Tibial artery (tissue), 4 donors: ENCODE results near the gene TP53.
A peak's percentile ranks its signal among the peaks of the same experiment; 100 is the strongest.
"Not testable (repeated sequence)": the region's sequence is repeated elsewhere in the genome, so short reads cannot be mapped to it uniquely, and the experiment has no call there.

Experiments
- DNase-seq, 2 donors: peaks; one replicate each; pipeline ENCODE4 v3.0.0-alpha.2; 2019
- H3K27ac ChIP-seq, 2 donors: fragments of 200-600 bp; sonication (generic) in 1 of 2; 1 replicate in 1 of 2; 2 replicates in 1 of 2; pipeline ENCODE4 v1.5.1; 2018 to 2019; ENCODE audit warnings: mild to moderate bottlenecking in 1 of 2
- H3K27me3 ChIP-seq, 2 donors: fragments of 200-600 bp; sonication (generic) in 1 of 2; one replicate each; pipeline versions ENCODE4 v1.5.1 to v1.6.0; 2016 to 2019
- H3K36me3 ChIP-seq, 3 donors: fragments of 200-600 bp; sonication (generic) in 2 of 3; one replicate each; pipeline ENCODE4 v1.5.1; 2016 to 2019; ENCODE audit warnings: mild to moderate bottlenecking in 2 of 3
- H3K4me1 ChIP-seq, 4 donors: fragments of 200-600 bp; sonication (generic) in 2 of 4; 1 replicate in 3 of 4; 2 replicates in 1 of 4; pipeline ENCODE4 v1.5.1; 2016 to 2019
- H3K4me3 ChIP-seq, 2 donors: fragments of 200-600 bp; sonication (generic) in 1 of 2; 1 replicate in 1 of 2; 2 replicates in 1 of 2; pipeline ENCODE4 v1.5.1; 2018 to 2019; ENCODE audit warnings: mild to moderate bottlenecking in 2 of 2
- H3K9me3 ChIP-seq, 3 donors: fragments of 200-600 bp; sonication (generic) in 1 of 3; one replicate each; pipeline ENCODE4 v1.5.1; 2016 to 2019
- CTCF ChIP-seq, 2 experiments: fragments of 200-600 bp in 1 of 2; fragments of 450-650 bp in 1 of 2; IDR thresholded peaks; one replicate each; pipeline ENCODE4 v1.5.1; 2017 to 2019; ENCODE audit warnings: antibody characterized with exemption in 2 of 2, mild to moderate bottlenecking in 1 of 2, moderate library complexity in 1 of 2
- intact Hi-C: fragments of 100-400 bp; cut with DNase I; formaldehyde crosslinking; loops from one replicate; pipeline ENCODE4 v1.15.0; 2023; ENCODE audit warnings: low total_unique reads

TP53 gene

GRCh38 chr17:7629939-7630571 lies 57.2 kb downstream of the TP53 start, which contains the start of gene SHBG:
TSS of gene SHBG (plus strand) at chr17:7630135. CDS start at chr17:7630173, 38 bp downstream.
- Histone ChIP-seq H3K4me3 (no peak within 1 kb of the TSS), H3K36me3 (peaks cover 0 to 5% (median 3%) of the 10 kb centered on the region in 3 donors), H3K4me1 (peaks cover 0 to 18% (median 9%) of the 10 kb centered on the region in 4 donors), H3K9me3 (no peaks in the 10 kb centered on the region), H3K27me3 (peaks cover 0 to 3% of the 10 kb centered on the region in 2 donors), H3K27ac (no peak within 1 kb of the TSS)
- TF ChIP-seq CTCF (IDR thresholded peaks at IDR 0.05) = no peak
- intact Hi-C loops = loop anchor here (5.0 to 10.0 kb wide), 2 partner anchors 57 to 65 kb away; partner anchors contain the start of genes SENP3, TP53 and WRAP53
- no peak for DNase-seq

GRCh38 chr17:7627250-7628121 lies 59.8 kb downstream of the TP53 start, which contains the start of gene SAT2:
TSS of gene SAT2 (minus strand) at chr17:7627821. CDS start at chr17:7627635, 186 bp downstream.
- intact Hi-C loops = loop anchor here (5.0 to 10.0 kb wide), 2 partner anchors 60 to 63 kb away; partner anchors contain the start of genes SENP3, TP53 and WRAP53
- peaks cover 0 to 18% (median 9%) of the 10 kb centered on the region in 4 donors for H3K4me1 ChIP-seq
- TF ChIP-seq CTCF (IDR thresholded peaks at IDR 0.05) = no peak

GRCh38 chr17:7626956-7627249 lies 60.4 kb downstream of the TP53 start:
- Histone ChIP-seq H3K4me3 (peak overlapping the region; percentile 67 to 69), H3K4me1 (peaks cover 0 to 18% (median 9%) of the 10 kb centered on the region in 4 donors), H3K27me3 (no peaks in the 10 kb centered on the region), H3K9me3 (no peaks in the 10 kb centered on the region), H3K36me3 (peaks cover 0 to 5% (median 3%) of the 10 kb centered on the region in 3 donors), H3K27ac (peak overlapping the region; percentile 85 to 92)
- no peak for DNase-seq
- no peak for TF ChIP-seq CTCF (IDR thresholded peaks at IDR 0.05)
- intact Hi-C loops = loop anchor here (5.0 to 10.0 kb wide), 2 partner anchors 60 to 62 kb away; partner anchors contain the start of genes SENP3, TP53 and WRAP53

More at GRCh38 chr17:7627250-7628121, 59.8 kb downstream of the TP53 start, which contains the start of gene SAT2:
- Histone ChIP-seq H3K27ac (peak within 1 kb of the TSS; percentile 85 to 92), H3K27me3 (no peaks in the 10 kb centered on the region), H3K4me3 (peak within 1 kb of the TSS; percentile 67 to 69), H3K36me3 (peaks cover 0 to 5% (median 3%) of the 10 kb centered on the region in 3 donors), H3K9me3 (no peaks in the 10 kb centered on the region)
- peak; percentile 96 to 98 for DNase-seq

- peaks cover 0 to 18% (median 9%) of the 10 kb centered on the region in 4 donors for H3K4me1 ChIP-seq
- intact Hi-C loops = loop anchor here (5.0 to 10.0 kb wide), 2 partner anchors 61 to 62 kb away; partner anchors contain the start of genes SENP3, TP53 and WRAP53
- peak; percentile 37 to 69 for DNase-seq
- H3K27ac ChIP-seq = peak overlapping the region in 1 of 2 donors; percentile 92
- H3K9me3 ChIP-seq = no peaks in the 10 kb centered on the region
- no peak overlapping the region for H3K4me3 ChIP-seq
- TF ChIP-seq CTCF (IDR thresholded peaks at IDR 0.05) = no peak
- peaks cover 0 to 5% (median 3%) of the 10 kb centered on the region in 3 donors for H3K36me3 ChIP-seq
- H3K27me3 ChIP-seq = no peaks in the 10 kb centered on the region
Measured at GRCh38 chr17:7626307-7626706, 61.0 kb downstream of the TP53 start.

DNA sequence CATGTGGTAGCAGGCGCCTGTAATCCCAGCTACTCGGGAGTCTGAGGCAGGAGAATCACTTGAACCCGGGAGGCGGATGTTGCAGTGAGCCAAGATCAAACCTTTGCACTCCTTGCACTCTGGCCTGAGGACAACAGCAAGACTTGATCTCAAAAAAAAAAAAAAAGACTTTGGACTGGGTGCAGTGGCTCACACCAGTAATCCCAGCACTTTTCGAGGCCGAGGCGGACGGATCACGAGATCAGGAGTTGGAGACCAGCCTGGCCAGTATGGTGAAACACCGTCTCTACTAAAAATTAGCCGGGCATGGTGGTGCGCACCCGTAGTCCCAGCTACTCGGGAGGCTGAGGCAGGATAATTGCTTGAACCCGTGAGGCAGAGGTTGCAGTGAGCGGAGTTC lies 61.5 kb downstream of the TP53 start:
- not testable (repeated sequence) for H3K9me3 ChIP-seq, H3K4me3 ChIP-seq, H3K27me3 ChIP-seq, H3K27ac ChIP-seq, DNase-seq, H3K36me3 ChIP-seq
- intact Hi-C loops = loop anchor here (5.0 to 10.0 kb wide), 2 partner anchors 61 to 62 kb away; partner anchors contain the start of genes SENP3, TP53 and WRAP53
- H3K4me1 ChIP-seq = peaks cover 0 to 18% (median 9%) of the 10 kb centered on the region in 4 donors
